Thyroid gland (tissue), 4 donors: ENCODE data around the gene GAS2.

Experiments
- POLR2A ChIP-seq, 2 donors: fragments of 450-650 bp; IDR thresholded peaks; one replicate each; pipeline ENCODE4 v1.6.1; 2017; ENCODE audit warnings: antibody characterized with exemption in 2 of 2, mild to moderate bottlenecking in 2 of 2, moderate library complexity in 1 of 2
- TF ChIP-seq, protein P1 (sequence below), 6 experiments: fragments of 200-600 bp in 3 of 6; fragments of 450-650 bp in 3 of 6; sonication (generic) in 3 of 6; IDR thresholded peaks; one replicate each; pipeline ENCODE4 v1.5.1; 2016 to 2019; ENCODE audit warnings: antibody characterized with exemption in 6 of 6, mild to moderate bottlenecking in 2 of 6, inconsistent platforms in 1 of 6, moderate library complexity in 1 of 6

GRCh38 chr11:22832315-22833015 lies 166.1 kb downstream of the GAS2 start:
- TF ChIP-seq, protein P1, sequence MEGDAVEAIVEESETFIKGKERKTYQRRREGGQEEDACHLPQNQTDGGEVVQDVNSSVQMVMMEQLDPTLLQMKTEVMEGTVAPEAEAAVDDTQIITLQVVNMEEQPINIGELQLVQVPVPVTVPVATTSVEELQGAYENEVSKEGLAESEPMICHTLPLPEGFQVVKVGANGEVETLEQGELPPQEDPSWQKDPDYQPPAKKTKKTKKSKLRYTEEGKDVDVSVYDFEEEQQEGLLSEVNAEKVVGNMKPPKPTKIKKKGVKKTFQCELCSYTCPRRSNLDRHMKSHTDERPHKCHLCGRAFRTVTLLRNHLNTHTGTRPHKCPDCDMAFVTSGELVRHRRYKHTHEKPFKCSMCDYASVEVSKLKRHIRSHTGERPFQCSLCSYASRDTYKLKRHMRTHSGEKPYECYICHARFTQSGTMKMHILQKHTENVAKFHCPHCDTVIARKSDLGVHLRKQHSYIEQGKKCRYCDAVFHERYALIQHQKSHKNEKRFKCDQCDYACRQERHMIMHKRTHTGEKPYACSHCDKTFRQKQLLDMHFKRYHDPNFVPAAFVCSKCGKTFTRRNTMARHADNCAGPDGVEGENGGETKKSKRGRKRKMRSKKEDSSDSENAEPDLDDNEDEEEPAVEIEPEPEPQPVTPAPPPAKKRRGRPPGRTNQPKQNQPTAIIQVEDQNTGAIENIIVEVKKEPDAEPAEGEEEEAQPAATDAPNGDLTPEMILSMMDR (IDR thresholded peaks at IDR 0.05) = no peak
- no peak for TF ChIP-seq POLR2A (IDR thresholded peaks at IDR 0.05)
